ENCODE measurements around the gene RSAD1. TPM values are rescaled to one million over a fixed set of nuclear protein-coding genes. Genes with fewer than 3 reads are reported as not detected.

RSAD1 gene
- total RNA-seq, 1 donor from 2014 or later: 40.8 TPM

- no peak for TF ChIP-seq CTCF (IDR thresholded peaks at IDR 0.05; ENCODE audit: unreplicated experiment)
- Mint-ChIP-seq H3K9me3 (no peaks in the 10 kb centered on the region), H3K4me3 (no peak overlapping the region), H3K27ac (no peak overlapping the region), H3K27me3 (ENCODE audit: low read depth) (peaks cover 13% of the 10 kb centered on the region), H3K36me3 (no peaks in the 10 kb centered on the region), H3K4me1 (peaks cover 31% of the 10 kb centered on the region)
- DNase-seq (ENCODE audit: low spot score in 2 of 2, unreplicated experiment in 2 of 2): no peak
Measured at GRCh38 chr17:50506298-50506697, 27.6 kb downstream of the RSAD1 start.

GRCh38 chr17:50507871-50508572 is 29.4 kb downstream of the RSAD1 start, which contains the start of gene MYCBPAP:
Gene MYCBPAP (plus strand): TSS chr17:50508439. CDS start chr17:50508675, 236 bp downstream.
- DNase-seq (ENCODE audit: low spot score in 2 of 2, unreplicated experiment in 2 of 2): peak; percentile 72 to 79

GRCh38 chr17:50508573-50509460 is 30.2 kb downstream of the RSAD1 start:
- no peak for TF ChIP-seq CTCF (IDR thresholded peaks at IDR 0.05; ENCODE audit: unreplicated experiment)
- peaks cover 10% of the 10 kb centered on the region for H3K27me3 Mint-ChIP-seq (ENCODE audit: low read depth)
- H3K27ac Mint-ChIP-seq: peak overlapping the region; percentile 88
- H3K4me3 Mint-ChIP-seq: peak overlapping the region; percentile 75
- H3K4me1 Mint-ChIP-seq: peaks cover 34% of the 10 kb centered on the region
- no peaks in the 10 kb centered on the region for H3K9me3 Mint-ChIP-seq
- no peak for DNase-seq (ENCODE audit: low spot score in 2 of 2, unreplicated experiment in 2 of 2)
- no peaks in the 10 kb centered on the region for H3K36me3 Mint-ChIP-seq

More at GRCh38 chr17:50507871-50508572, 29.4 kb downstream of the RSAD1 start, which contains the start of gene MYCBPAP:
- H3K27me3 Mint-ChIP-seq (ENCODE audit: low read depth): peaks cover 13% of the 10 kb centered on the region
- H3K9me3 Mint-ChIP-seq: no peaks in the 10 kb centered on the region
- peaks cover 32% of the 10 kb centered on the region for H3K4me1 Mint-ChIP-seq
- peak within 1 kb of the TSS; percentile 90 for H3K27ac Mint-ChIP-seq
- TF ChIP-seq CTCF (IDR thresholded peaks at IDR 0.05; ENCODE audit: unreplicated experiment): no peak
- H3K36me3 Mint-ChIP-seq: no peaks in the 10 kb centered on the region
- H3K4me3 Mint-ChIP-seq: peak within 1 kb of the TSS; percentile 75

- peak overlapping the region; percentile 76 for H3K27ac Mint-ChIP-seq
- peaks cover 40% of the 10 kb centered on the region for H3K4me1 Mint-ChIP-seq
- peaks cover 3% of the 10 kb centered on the region for H3K27me3 Mint-ChIP-seq (ENCODE audit: low read depth)
- no peak for TF ChIP-seq CTCF (IDR thresholded peaks at IDR 0.05; ENCODE audit: unreplicated experiment)
- no peak for DNase-seq (ENCODE audit: low spot score in 2 of 2, unreplicated experiment in 2 of 2)
- H3K9me3 Mint-ChIP-seq: no peaks in the 10 kb centered on the region
- no peaks in the 10 kb centered on the region for H3K36me3 Mint-ChIP-seq
- H3K4me3 Mint-ChIP-seq: no peak overlapping the region
Measured at GRCh38 chr17:50511058-50511457, 32.4 kb downstream of the RSAD1 start.

- Mint-ChIP-seq H3K9me3 (no peaks in the 10 kb centered on the region), H3K4me3 (no peak overlapping the region), H3K27me3 (ENCODE audit: low read depth) (peaks cover 1% of the 10 kb centered on the region), H3K4me1 (peaks cover 35% of the 10 kb centered on the region), H3K36me3 (no peaks in the 10 kb centered on the region), H3K27ac (no peak overlapping the region)
- DNase-seq (ENCODE audit: low spot score in 2 of 2, unreplicated experiment in 2 of 2): no peak
- TF ChIP-seq CTCF (IDR thresholded peaks at IDR 0.05; ENCODE audit: unreplicated experiment): no peak
Measured at GRCh38 chr17:50513495-50513894, 34.8 kb downstream of the RSAD1 start.

Data from mesothelial cell of epicardium (in vitro differentiated cells).